SK-N-SH (cell line): ENCODE measurements around the gene PARD3.

Experiments used
- CTCF ChIP-seq: fragments of 200-600 bp; sonication (generic); IDR thresholded peaks from 2 replicates; pipeline ENCODE4 v1.6.1; 2017; ENCODE audit warnings: antibody characterized with exemption, mild to moderate bottlenecking, moderate library complexity
- EZH2phosphoT487 ChIP-seq: fragments of 200-600 bp; sonication (generic); IDR thresholded peaks from 2 replicates; pipeline ENCODE4 v1.6.1; 2017; ENCODE audit warnings: low read depth, mixed run types, mild to moderate bottlenecking, antibody characterized with exemption, moderate library complexity, borderline replicate concordance
- GABPA ChIP-seq: IDR thresholded peaks from 2 replicates; pipeline ENCODE4 v1.4.0; 2012; ENCODE audit warnings: low read depth, mild to moderate bottlenecking
- IRF3 ChIP-seq: fragments of 150-350 bp; IDR thresholded peaks from 2 replicates; pipeline ENCODE4 v1.6.1; 2016; ENCODE audit warnings: mild to moderate bottlenecking, low read depth, low read length
- PBX3 ChIP-seq: IDR thresholded peaks from 2 replicates; pipeline ENCODE4; 2012
- REST ChIP-seq: IDR thresholded peaks from 2 replicates; pipeline ENCODE4 v1.6.1; 2012; ENCODE audit warnings: mild to moderate bottlenecking, low read depth, low read length, moderate library complexity
- SIN3A ChIP-seq: IDR thresholded peaks from 2 replicates; pipeline ENCODE4 v1.6.1; 2012; ENCODE audit warnings: low read depth, mild to moderate bottlenecking, low read length, moderate library complexity, borderline replicate concordance
- TAF1 ChIP-seq: IDR thresholded peaks from 2 replicates; pipeline ENCODE4 v1.6.1; 2012; ENCODE audit warnings: low read depth, mild to moderate bottlenecking, low read length, moderate library complexity, borderline replicate concordance

GRCh38 chr10:34721208-34721840 is 93.8 kb downstream of the PARD3 start:
- no peak for TF ChIP-seq CTCF
- no peak for TF ChIP-seq PBX3
- TF ChIP-seq IRF3, result no peak
- TF ChIP-seq SIN3A, result no peak
- TF ChIP-seq EZH2phosphoT487, result no peak
- no peak for TF ChIP-seq REST
- no peak for TF ChIP-seq GABPA
- no peak for TF ChIP-seq TAF1
